Ecto neural progenitor cell (in vitro differentiated cells): ENCODE measurements around the gene AGBL4.
"Not testable (repeated sequence)": the region's sequence is repeated elsewhere in the genome, so short reads cannot be mapped to it uniquely, and the experiment has no call there.

Experiments
- DNase-seq: peaks from one replicate; pipeline ENCODE4 v3.0.0-alpha.2; 2018; ENCODE audit warnings: low spot score

AGBL4 gene

GRCh38 chr1:48540587-48540986 is 1483.2 kb downstream of the AGBL4 start:
- DNase-seq = no peak

- no peak for DNase-seq
Measured at GRCh38 chr1:48536477-48536876, 1487.3 kb downstream of the AGBL4 start.

- no peak for DNase-seq
Measured at GRCh38 chr1:48532976-48533375, 1490.8 kb downstream of the AGBL4 start.

- DNase-seq = peak; percentile 93
Measured at GRCh38 chr1:48530727-48531351, 1492.9 kb downstream of the AGBL4 start.

- DNase-seq = no peak
Measured at GRCh38 chr1:48527051-48527450, 1496.7 kb downstream of the AGBL4 start.

GRCh38 chr1:48526008-48526710 is 1497.6 kb downstream of the AGBL4 start:
- DNase-seq = no peak

GRCh38 chr1:48524892-48525467 is 1498.8 kb downstream of the AGBL4 start:
- DNase-seq = no peak

GRCh38 chr1:48523558-48523957 is 1500.2 kb downstream of the AGBL4 start:
- DNase-seq = no peak

- DNase-seq = not testable (repeated sequence)
Measured at GRCh38 chr1:48519896-48520295, 1503.9 kb downstream of the AGBL4 start.

- DNase-seq = no peak
Measured at GRCh38 chr1:48506870-48507269, 1516.9 kb downstream of the AGBL4 start.

- no peak for DNase-seq
Measured at GRCh38 chr1:48500541-48501450, 1523.0 kb downstream of the AGBL4 start.

- DNase-seq = no peak
Measured at GRCh38 chr1:48499211-48499735, 1524.5 kb downstream of the AGBL4 start.

GRCh38 chr1:48498096-48498791 is 1525.5 kb downstream of the AGBL4 start:
- peak; percentile 85 for DNase-seq

GRCh38 chr1:48495911-48496310 is 1527.8 kb downstream of the AGBL4 start:
- DNase-seq = no peak

GRCh38 chr1:48495166-48495565 is 1528.6 kb downstream of the AGBL4 start:
- DNase-seq = no peak

GRCh38 chr1:48493970-48494769 is 1529.6 kb downstream of the AGBL4 start:
- DNase-seq = no peak

- DNase-seq = no peak
Measured at GRCh38 chr1:48493041-48493440, 1530.7 kb downstream of the AGBL4 start.

- DNase-seq = no peak
Measured at GRCh38 chr1:48492392-48492791, 1531.4 kb downstream of the AGBL4 start.

GRCh38 chr1:48488721-48489120 is 1535.0 kb downstream of the AGBL4 start:
- DNase-seq = no peak
